T-helper 1 cell treated with Interleukin-12 subunit alpha and Interleukin-12 subunit beta and Interleukin-4 antibody, amounts not matched to agents 30 μg/mL and 1 μg/mL, for 36 hours (primary cell): Measurements from ENCODE around the gene SYT3.
A peak's percentile ranks its signal among the peaks of the same experiment; 100 is the strongest.

Experiments used
- H3K27ac Mint-ChIP-seq: one replicate; pipeline ENCODE4 v1.8.0; 2021; ENCODE audit warnings: mild to moderate bottlenecking, mixed read lengths
- H3K27me3 Mint-ChIP-seq: one replicate; pipeline ENCODE4 v1.8.0; 2021; ENCODE audit warnings: low read depth, mixed read lengths
- H3K36me3 Mint-ChIP-seq: one replicate; pipeline ENCODE4 v1.8.0; 2021; ENCODE audit warnings: low read depth, mixed read lengths
- H3K4me1 Mint-ChIP-seq: one replicate; pipeline ENCODE4 v1.8.0; 2021; ENCODE audit warnings: low read depth, mixed read lengths
- H3K4me3 Mint-ChIP-seq: one replicate; pipeline ENCODE4 v1.8.0; 2021; ENCODE audit warnings: mild to moderate bottlenecking, moderate library complexity, mixed read lengths
- H3K9me3 Mint-ChIP-seq: one replicate; pipeline ENCODE4 v1.8.0; 2021; ENCODE audit warnings: mixed read lengths

Gene SYT3

DNA sequence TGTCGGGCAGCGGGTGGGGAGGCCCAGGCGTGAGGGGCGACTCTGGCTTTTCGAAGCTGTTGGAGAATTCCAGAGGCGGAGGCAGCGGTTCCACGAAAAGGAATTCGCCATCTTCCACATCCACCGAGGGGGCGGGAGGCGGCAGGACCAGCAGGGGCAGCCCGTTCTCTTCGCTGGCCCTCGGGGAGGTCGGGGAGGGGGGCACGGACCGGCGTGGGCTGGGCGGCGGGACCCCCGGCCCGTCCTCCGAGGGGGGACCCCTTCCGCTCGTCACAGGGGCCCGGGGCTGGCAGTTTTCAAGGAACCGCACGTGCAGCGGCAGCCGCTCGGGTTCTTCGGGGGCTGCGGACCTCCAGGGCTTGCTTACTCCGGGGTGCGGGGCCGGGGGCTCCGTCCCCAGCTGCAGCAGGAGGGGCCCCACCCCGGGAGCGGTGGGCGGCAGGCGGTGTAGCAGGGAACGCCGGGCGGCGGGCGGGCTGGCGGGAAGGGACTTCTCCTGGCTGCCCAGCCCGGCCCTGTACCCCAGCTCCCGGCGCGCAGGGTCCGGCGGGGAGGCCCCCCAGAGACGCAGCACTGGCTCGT, 27.6 kb upstream of the SYT3 start:
- Mint-ChIP-seq H3K27me3 (peaks cover 44% of the 10 kb centered on the region), H3K9me3 (no peaks in the 10 kb centered on the region), H3K36me3 (no peaks in the 10 kb centered on the region), H3K4me1 (no peaks in the 10 kb centered on the region), H3K27ac (no peak overlapping the region), H3K4me3 (no peak overlapping the region)

DNA sequence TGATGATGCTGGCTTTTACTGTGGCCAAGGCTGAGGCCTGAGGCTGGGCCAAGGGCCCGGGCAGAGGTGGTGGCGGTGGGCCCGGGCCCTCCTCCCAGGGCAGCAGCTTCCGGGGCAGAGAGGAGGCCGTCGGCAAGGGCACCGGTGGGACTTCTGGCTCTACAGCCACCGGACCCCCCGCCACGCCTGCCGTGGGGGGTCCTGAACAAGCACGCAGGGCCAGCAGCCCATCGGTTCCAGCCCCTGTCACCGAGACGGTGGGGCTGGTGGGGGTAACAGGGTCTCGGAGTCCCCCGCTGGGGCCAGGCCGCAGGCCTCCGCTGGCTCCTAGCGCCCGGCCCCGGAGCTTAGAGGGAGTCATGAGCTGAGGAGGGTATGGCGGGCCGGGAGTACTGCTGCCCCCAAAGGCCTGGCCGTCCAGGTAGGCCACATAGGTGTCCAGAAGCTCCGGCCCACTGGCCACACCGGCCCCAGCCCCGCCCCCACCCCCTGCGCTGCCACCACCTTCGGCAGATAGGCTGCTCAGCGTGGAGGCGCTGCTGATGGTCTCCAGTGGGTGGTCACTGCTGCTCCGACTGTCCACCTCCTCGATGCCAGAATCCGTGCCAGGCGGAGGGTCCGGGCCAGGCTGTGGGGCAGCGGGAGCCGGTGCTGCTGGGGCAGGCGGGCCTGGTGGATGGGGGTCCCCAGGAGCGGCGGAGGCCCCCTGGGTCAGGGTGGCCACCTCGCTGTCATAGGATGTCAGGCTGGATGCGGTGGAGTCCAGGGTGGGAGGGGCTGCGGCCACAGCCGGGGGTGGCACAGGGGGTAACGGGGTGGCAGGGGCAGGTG, 26.9 kb upstream of the SYT3 start:
- no peaks in the 10 kb centered on the region for H3K36me3 Mint-ChIP-seq
- H3K9me3 Mint-ChIP-seq = no peaks in the 10 kb centered on the region
- peaks cover 38% of the 10 kb centered on the region for H3K27me3 Mint-ChIP-seq
- H3K27ac Mint-ChIP-seq = no peak overlapping the region
- H3K4me3 Mint-ChIP-seq = no peak overlapping the region
- H3K4me1 Mint-ChIP-seq = no peaks in the 10 kb centered on the region

DNA sequence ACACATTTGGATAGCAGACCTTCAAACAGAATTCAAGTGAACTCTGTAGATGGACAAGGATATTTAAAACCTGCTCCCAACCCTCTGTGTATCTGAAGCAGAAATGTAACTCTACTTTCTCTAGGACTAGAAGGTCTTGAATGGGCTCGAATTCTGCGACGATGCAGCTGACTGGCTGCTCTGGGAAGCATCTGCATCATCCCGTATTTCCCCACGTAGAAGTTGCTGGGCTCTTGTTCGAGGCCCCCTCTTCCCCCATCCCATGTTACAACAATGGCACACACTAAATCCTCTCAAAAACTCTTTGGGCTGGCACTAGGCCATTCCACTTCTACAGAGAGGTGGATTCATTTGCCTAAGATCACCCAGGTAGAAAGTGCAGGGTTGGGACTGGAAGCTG, 24.5 kb upstream of the SYT3 start:
- Mint-ChIP-seq H3K9me3 (no peaks in the 10 kb centered on the region), H3K36me3 (no peaks in the 10 kb centered on the region)

DNA sequence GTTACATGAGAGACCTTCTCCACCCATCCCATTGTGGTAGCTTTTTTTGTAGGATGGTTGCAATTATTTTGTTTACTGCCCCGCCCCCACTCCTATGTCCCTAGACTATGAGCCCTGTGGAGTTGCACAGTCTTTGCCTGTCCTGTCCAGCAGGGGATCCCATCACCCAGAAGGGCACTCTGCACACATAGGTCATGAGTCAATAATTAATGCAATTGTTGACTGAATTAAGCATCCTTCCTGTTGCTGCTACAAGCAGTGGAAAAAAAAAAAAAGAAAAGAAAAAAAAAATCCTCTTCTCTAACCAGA, 23.8 kb upstream of the SYT3 start:
- Mint-ChIP-seq H3K4me1 (peaks cover 2% of the 10 kb centered on the region), H3K27ac (no peak overlapping the region), H3K4me3 (no peak overlapping the region), H3K27me3 (peaks cover 29% of the 10 kb centered on the region), H3K9me3 (no peaks in the 10 kb centered on the region), H3K36me3 (no peaks in the 10 kb centered on the region)

More for the DNA sequence above, 24.5 kb upstream of the SYT3 start:
- H3K27me3 Mint-ChIP-seq = peaks cover 28% of the 10 kb centered on the region
- no peaks in the 10 kb centered on the region for H3K4me1 Mint-ChIP-seq
- H3K4me3 Mint-ChIP-seq = no peak overlapping the region
- H3K27ac Mint-ChIP-seq = no peak overlapping the region

DNA sequence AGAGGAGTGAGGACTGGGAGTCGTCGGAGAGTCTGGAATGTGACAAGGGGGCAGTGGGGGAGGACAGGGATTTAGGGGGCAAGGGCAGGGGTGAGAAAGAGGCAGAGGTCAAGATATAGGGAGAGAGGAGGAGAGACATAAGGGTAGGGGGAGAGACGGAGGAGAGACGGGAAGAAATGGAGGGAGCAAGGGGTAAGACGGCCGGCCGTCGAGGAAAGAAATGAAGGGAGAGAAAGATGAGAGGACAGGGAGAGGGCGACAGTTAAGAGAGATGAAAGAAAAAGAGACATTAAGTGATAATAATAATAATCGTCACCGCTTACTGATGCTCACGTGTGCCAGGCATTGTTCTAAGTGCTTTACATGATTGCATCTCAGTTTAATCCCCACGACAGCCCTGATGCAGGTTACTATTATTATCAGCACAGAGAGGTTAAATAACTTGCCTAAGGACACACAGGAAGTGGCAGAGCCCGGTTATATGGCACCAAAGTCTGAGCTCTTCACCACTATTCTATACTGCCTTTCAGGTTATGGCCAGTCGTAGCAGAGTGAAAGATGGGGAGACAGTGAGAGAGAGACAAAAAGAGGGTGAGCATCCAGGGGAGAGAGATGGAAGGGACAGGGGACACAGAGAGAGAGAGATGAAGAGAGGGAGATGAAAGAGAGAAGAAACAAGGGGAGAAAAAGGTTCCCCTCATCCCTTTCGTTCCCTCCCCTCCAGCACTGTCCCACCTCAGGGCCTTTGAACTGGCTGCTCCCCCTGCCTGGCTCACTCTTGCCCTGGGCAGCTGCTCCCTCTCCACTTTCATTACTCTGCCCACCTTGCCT, 23.2 kb upstream of the SYT3 start:
- peaks cover 33% of the 10 kb centered on the region for H3K27me3 Mint-ChIP-seq
- no peaks in the 10 kb centered on the region for H3K36me3 Mint-ChIP-seq
- H3K9me3 Mint-ChIP-seq = no peaks in the 10 kb centered on the region

DNA sequence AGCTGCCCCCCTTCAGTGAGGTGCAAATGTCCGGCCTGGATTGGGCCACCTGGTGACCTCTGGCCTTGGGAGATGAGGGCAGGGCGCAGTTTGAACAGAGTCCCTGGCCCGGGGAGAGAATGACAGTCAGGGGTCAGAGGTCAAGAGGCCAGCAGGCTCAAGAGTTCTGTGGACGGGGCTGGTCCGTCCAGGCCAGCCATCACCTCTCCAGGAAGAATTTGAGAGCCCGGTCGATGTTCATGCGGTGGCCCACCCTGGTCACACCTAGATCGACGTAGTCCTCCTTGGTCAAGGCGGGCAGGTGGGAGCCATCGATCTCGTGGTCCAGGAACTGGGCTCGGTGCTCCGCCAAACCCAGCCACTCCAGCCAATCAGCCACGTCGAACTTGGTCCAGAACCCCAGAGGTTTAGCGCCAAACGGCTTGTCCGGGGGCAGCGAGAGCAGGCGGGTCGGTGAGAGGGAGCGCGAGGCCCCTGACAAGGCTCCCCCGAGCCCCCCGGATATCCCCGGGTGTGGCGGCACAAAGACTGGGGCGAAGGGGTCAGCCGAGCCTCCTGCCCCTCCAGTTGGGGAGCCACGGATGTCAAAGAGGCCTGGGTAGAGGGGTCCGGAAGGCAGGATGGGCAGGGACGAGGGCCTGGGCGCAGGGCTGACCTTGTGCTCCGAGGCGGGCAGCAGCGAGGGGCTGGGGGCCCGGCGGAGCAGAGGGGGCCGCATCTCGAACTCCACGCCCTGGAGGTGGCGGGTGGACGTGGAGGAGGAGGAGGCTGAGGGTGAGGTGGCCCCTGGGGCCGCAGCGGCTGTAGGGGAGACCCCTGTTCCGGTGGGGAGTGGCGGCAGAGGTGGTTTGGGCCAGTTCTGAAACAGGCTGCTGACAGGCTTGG, 22.3 kb upstream of the SYT3 start:
- no peak overlapping the region for H3K27ac Mint-ChIP-seq
- H3K4me3 Mint-ChIP-seq = no peak overlapping the region
- peaks cover 9% of the 10 kb centered on the region for H3K4me1 Mint-ChIP-seq
- no peaks in the 10 kb centered on the region for H3K36me3 Mint-ChIP-seq
- H3K27me3 Mint-ChIP-seq = peaks cover 37% of the 10 kb centered on the region
- peaks cover 7% of the 10 kb centered on the region for H3K9me3 Mint-ChIP-seq

More for the DNA sequence above, 23.2 kb upstream of the SYT3 start:
- Mint-ChIP-seq H3K27ac (no peak overlapping the region), H3K4me1 (peaks cover 6% of the 10 kb centered on the region), H3K4me3 (no peak overlapping the region)

DNA sequence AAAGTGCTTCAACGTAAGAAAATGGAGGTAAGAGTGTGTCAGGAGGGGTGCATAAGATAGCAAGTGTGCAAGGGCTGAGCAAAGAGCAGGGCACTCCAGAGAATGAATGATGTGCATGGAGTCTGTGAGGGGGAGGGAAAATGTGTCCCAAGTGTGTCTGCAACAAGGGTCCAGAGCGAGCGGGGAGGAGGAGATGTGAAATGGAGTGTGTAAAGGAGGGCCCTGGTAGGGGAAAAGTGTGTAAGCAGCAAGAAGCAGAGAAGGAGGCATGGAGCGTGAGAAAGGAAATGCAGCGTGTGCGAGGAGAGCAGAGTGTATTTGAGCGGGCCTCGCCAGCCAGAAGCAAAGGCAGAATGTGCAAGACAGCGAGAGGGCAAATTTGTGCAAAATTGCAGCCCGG, 21.3 kb upstream of the SYT3 start:
- H3K9me3 Mint-ChIP-seq = peaks cover 11% of the 10 kb centered on the region

DNA sequence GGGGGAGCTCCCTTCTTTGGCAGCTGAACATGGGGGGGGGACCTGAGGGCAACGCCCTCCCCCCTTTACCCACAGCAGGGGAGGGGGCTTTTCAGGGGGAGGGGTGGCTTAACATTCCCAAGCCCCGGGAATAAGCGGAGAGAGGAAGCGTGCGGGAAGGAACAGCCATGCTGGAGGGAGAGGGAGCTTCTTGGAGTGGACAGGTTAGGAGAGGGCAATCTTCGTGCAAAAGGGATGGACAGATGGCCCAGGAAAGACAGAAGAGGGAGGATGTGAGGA, 20.3 kb upstream of the SYT3 start:
- peaks cover 9% of the 10 kb centered on the region for H3K4me1 Mint-ChIP-seq
- no peak overlapping the region for H3K27ac Mint-ChIP-seq
- H3K9me3 Mint-ChIP-seq = peaks cover 13% of the 10 kb centered on the region
- no peaks in the 10 kb centered on the region for H3K36me3 Mint-ChIP-seq
- H3K27me3 Mint-ChIP-seq = peaks cover 35% of the 10 kb centered on the region
- no peak overlapping the region for H3K4me3 Mint-ChIP-seq

More for the DNA sequence above, 21.3 kb upstream of the SYT3 start:
- Mint-ChIP-seq H3K27me3 (peaks cover 37% of the 10 kb centered on the region), H3K4me1 (peaks cover 9% of the 10 kb centered on the region), H3K4me3 (no peak overlapping the region), H3K27ac (no peak overlapping the region), H3K36me3 (no peaks in the 10 kb centered on the region)

DNA sequence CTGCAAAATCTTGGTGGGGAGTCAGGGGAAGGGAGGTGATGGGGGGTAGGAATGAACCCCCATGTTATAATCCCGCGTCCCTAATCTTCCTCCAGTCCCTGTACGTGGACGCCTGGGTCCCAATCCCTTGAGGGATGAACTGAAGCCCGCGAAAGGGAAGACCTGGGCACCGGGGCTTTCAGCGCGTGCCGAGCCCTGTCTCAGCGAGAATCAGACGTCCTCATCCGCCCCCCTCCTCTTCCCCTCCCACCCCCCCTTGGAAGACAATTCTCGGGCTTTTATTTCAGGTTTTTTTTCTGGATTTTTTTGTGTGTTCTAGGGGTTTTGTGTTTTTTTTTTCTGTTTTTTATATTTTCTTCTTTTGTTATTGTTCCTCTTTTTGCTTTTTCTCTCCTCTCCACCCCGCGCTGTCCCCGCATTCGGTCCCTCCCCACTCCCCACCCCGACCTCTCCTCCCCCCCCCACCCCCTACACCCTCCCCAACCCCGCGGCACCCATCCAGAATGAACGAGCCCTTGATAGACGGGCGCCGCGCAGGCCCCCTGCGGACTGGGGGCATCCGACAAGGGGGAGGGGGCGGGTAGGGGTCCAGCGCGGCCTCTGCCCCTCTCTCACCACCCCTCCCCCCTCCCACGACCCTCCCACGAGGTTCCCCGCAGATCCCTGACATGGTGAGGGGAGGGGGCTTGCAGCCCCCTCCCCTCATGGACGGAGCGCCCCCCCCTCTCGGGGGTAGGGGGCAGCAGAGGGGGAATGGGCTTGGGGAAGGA, 19.8 kb upstream of the SYT3 start:
- H3K27me3 Mint-ChIP-seq = peaks cover 37% of the 10 kb centered on the region
- peaks cover 18% of the 10 kb centered on the region for H3K9me3 Mint-ChIP-seq
- H3K4me1 Mint-ChIP-seq = peaks cover 9% of the 10 kb centered on the region
- H3K36me3 Mint-ChIP-seq = no peaks in the 10 kb centered on the region
- H3K27ac Mint-ChIP-seq = no peak overlapping the region
- H3K4me3 Mint-ChIP-seq = no peak overlapping the region

DNA sequence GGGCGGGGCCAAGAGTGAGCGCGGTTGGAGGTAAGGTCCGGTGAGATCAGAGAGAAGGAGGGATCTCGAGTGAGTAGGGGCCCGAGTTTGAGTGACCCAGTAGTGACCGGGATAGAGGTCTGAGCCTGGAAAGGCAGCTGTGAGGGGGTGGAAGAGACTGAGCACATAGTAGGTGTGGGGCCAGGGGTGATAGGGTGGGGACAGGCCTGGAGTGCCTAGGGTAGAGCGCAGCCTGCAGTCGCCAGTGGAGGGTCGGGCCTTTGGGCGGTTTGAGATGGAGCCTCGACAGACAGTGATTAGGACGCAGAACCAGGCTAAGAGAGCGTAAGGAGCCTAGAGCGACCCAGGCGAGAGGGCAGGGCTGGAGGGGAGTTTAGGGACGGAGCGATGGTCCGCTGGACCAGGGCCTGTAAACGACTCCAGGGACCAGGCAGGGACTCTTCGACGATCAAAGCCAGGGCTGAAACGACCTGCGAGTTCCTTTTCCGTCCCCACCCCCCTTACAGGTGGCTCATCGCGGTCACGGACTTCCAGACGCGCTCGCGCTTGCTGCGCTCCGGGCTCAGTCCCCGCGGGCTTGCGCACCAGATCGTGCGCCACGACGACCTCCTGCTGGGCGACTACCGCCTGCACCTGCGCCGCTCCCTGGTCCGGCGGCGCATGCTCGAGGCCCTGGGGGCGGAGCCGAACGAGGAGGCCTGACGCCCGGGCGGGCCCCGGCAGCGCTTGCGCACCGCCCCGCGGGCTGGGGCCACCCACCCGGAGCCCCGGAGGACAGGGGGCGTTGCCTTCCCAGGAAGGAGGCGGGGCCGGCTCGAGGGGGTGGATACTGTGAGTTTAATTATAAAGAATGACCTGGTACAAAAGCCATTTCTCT, 19.0 kb upstream of the SYT3 start:
- H3K27me3 Mint-ChIP-seq = peaks cover 30% of the 10 kb centered on the region
- peak overlapping the region; percentile 84 for H3K27ac Mint-ChIP-seq
- H3K4me3 Mint-ChIP-seq = peak overlapping the region; percentile 80
- no peaks in the 10 kb centered on the region for H3K36me3 Mint-ChIP-seq
- H3K9me3 Mint-ChIP-seq = peaks cover 19% of the 10 kb centered on the region
- H3K4me1 Mint-ChIP-seq = peaks cover 9% of the 10 kb centered on the region

DNA sequence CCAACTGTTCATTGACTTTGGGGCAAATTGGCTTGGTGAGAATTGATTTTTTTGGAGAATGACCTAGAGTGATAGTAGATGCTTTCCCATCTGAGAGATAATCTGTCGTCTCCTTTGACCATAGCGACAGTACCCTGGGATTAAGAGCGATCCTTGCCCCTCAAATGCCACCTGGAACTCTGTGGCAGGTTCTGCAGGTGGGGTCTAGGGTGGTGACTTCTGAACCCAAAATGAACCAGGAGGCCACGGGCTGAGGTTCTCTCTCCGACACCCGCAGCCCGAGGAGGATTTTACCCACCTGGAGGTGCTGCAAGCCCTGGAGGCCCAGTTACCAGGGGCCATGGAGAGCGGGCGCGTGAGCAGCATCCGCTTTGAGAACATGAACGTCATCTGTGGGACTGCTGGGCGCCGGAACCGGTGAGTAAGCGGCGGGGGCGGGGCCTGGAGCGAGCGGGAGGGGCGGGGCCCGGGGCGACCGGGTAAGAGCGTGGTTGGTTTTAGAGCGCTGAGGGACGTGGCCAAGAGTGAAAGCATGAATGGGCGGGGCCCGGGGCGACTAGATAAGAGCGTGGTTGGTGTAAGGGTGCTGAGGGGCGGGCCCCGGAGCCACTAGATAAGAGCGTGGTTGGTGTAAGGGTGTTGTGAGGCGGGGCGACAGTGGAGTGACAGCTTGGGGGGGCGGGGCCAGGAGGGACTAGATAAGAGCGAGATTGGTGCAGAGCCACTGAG, 18.2 kb upstream of the SYT3 start:
- H3K9me3 Mint-ChIP-seq = peaks cover 19% of the 10 kb centered on the region
- H3K27me3 Mint-ChIP-seq = peaks cover 30% of the 10 kb centered on the region
- H3K4me3 Mint-ChIP-seq = peak overlapping the region; percentile 80
- H3K36me3 Mint-ChIP-seq = no peaks in the 10 kb centered on the region
- H3K4me1 Mint-ChIP-seq = peaks cover 9% of the 10 kb centered on the region
- peak overlapping the region; percentile 84 for H3K27ac Mint-ChIP-seq

DNA sequence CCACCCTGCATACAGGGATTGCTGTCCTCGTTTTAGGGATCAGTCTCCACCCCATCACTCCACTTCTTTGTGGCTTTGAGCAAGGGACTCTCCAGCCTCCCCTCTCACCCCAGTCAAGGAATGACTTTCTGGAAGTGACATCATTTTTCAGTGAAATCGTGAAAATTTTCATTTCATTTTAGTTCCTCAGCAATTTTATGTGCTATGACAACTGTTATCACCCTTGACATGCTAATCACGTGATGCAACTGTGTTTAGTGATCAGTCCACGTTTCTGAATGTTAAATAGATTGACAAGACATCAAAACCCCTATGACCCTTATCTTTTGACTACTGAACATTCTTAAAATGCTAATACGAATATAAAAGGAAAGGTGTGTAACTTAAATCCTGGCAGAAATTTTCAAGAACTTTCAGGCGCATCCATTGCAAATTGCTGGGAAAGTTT, 17.6 kb upstream of the SYT3 start:
- Mint-ChIP-seq H3K4me1 (peaks cover 9% of the 10 kb centered on the region), H3K36me3 (no peaks in the 10 kb centered on the region), H3K27ac (no peak overlapping the region), H3K27me3 (peaks cover 30% of the 10 kb centered on the region), H3K9me3 (peaks cover 19% of the 10 kb centered on the region), H3K4me3 (no peak overlapping the region)
